IPS DF 6.9 (cell line): ENCODE data around the gene NR2F2.

Experiments used
- DNase-seq: peaks from one replicate; pipeline ENCODE4 v3.0.0-alpha.2; 2013; ENCODE audit warnings: low read depth, low spot score
- H3K27ac ChIP-seq: one replicate; pipeline ENCODE4 v1.5.1; 2013; ENCODE audit warnings: low read length, control low read depth
- H3K27me3 ChIP-seq: 2 replicates; pipeline ENCODE4 v1.6.1; 2013; ENCODE audit warnings: mild to moderate bottlenecking, low read length; ENCODE audit not compliant: control insufficient read depth, insufficient read depth
- H3K36me3 ChIP-seq: 2 replicates; pipeline ENCODE4 v1.6.1; 2013; ENCODE audit warnings: low read length; ENCODE audit not compliant: control insufficient read depth, insufficient read depth
- H3K4me1 ChIP-seq: 2 replicates; pipeline ENCODE4 v1.6.1; 2013; ENCODE audit warnings: low read length; ENCODE audit not compliant: control insufficient read depth, insufficient read depth
- H3K4me3 ChIP-seq: 2 replicates; pipeline ENCODE4 v1.5.1; 2013; ENCODE audit warnings: mild to moderate bottlenecking, low read length
- H3K9me3 ChIP-seq: 2 replicates; pipeline ENCODE4 v1.6.1; 2013; ENCODE audit warnings: low read length, inconsistent platforms; ENCODE audit not compliant: control insufficient read depth, insufficient read depth
- WGBS: extraction: QIAGEN DNeasy Blood & Tissue Kit; methylation state at CpG from one replicate; pipeline ENCODE4 v1.1.7; 2013; ENCODE audit warnings: mixed read lengths, missing lambda C conversion rate; ENCODE audit not compliant: insufficient read length, insufficient coverage; 5-methylcytosine and 5-hydroxymethylcytosine counted together

NR2F2 gene

GRCh38 chr15:96331945-96332636 lies 1.6 kb downstream of the NR2F2 start:
- peaks cover 74% of the 10 kb centered on the region for H3K27me3 ChIP-seq
- H3K4me1 ChIP-seq, result peaks cover 11% of the 10 kb centered on the region
- no peak for DNase-seq
- H3K9me3 ChIP-seq, result no peaks in the 10 kb centered on the region
- H3K27ac ChIP-seq, result no peak overlapping the region
- no CpG with 5 or more reads among the region's 70 CpGs for WGBS
- H3K4me3 ChIP-seq, result no peak overlapping the region
- H3K36me3 ChIP-seq, result no peaks in the 10 kb centered on the region

GRCh38 chr15:96332637-96333121 lies 2.2 kb downstream of the NR2F2 start:
- Histone ChIP-seq H3K4me3 (no peak overlapping the region), H3K27ac (no peak overlapping the region), H3K9me3 (no peaks in the 10 kb centered on the region), H3K4me1 (peaks cover 11% of the 10 kb centered on the region), H3K27me3 (peaks cover 77% of the 10 kb centered on the region), H3K36me3 (no peaks in the 10 kb centered on the region)
- DNase-seq, result no peak
- no CpG with 5 or more reads among the region's 12 CpGs for WGBS

- no peak for DNase-seq
- WGBS, result no CpG with 5 or more reads among the region's 67 CpGs
- H3K27ac ChIP-seq, result no peak overlapping the region
- peaks cover 11% of the 10 kb centered on the region for H3K4me1 ChIP-seq
- no peaks in the 10 kb centered on the region for H3K9me3 ChIP-seq
- H3K36me3 ChIP-seq, result no peaks in the 10 kb centered on the region
- H3K27me3 ChIP-seq, result peaks cover 75% of the 10 kb centered on the region
- no peak overlapping the region for H3K4me3 ChIP-seq
Measured at GRCh38 chr15:96333131-96334016, 2.9 kb downstream of the NR2F2 start.

- Histone ChIP-seq H3K27me3 (peaks cover 68% of the 10 kb centered on the region), H3K4me3 (no peak overlapping the region), H3K27ac (no peak overlapping the region), H3K9me3 (no peaks in the 10 kb centered on the region), H3K36me3 (no peaks in the 10 kb centered on the region), H3K4me1 (peaks cover 11% of the 10 kb centered on the region)
- DNase-seq, result no peak
- no CpG with 5 or more reads among the region's 49 CpGs for WGBS
Measured at GRCh38 chr15:96334017-96334704, 3.7 kb downstream of the NR2F2 start.

- Histone ChIP-seq H3K4me1 (peaks cover 10% of the 10 kb centered on the region), H3K9me3 (no peaks in the 10 kb centered on the region), H3K4me3 (no peak overlapping the region), H3K36me3 (no peaks in the 10 kb centered on the region), H3K27me3 (peaks cover 64% of the 10 kb centered on the region), H3K27ac (no peak overlapping the region)
- no CpG with 5 or more reads among the region's 5 CpGs for WGBS
- DNase-seq, result no peak
Measured at GRCh38 chr15:96334705-96335410, 4.4 kb downstream of the NR2F2 start.

GRCh38 chr15:96335411-96336024 lies 5.0 kb downstream of the NR2F2 start:
- peaks cover 10% of the 10 kb centered on the region for H3K4me1 ChIP-seq
- H3K27me3 ChIP-seq, result peaks cover 61% of the 10 kb centered on the region
- H3K9me3 ChIP-seq, result no peaks in the 10 kb centered on the region
- no peak overlapping the region for H3K4me3 ChIP-seq
- no peak overlapping the region for H3K27ac ChIP-seq
- WGBS, result no CpG with 5 or more reads among the region's 6 CpGs
- DNase-seq, result no peak
- H3K36me3 ChIP-seq, result no peaks in the 10 kb centered on the region

- Histone ChIP-seq H3K9me3 (no peaks in the 10 kb centered on the region), H3K4me1 (peaks cover 10% of the 10 kb centered on the region), H3K36me3 (no peaks in the 10 kb centered on the region), H3K27ac (no peak overlapping the region), H3K27me3 (peaks cover 59% of the 10 kb centered on the region), H3K4me3 (no peak overlapping the region)
- WGBS, result no CpG with 5 or more reads among the region's 7 CpGs
- DNase-seq, result no peak
Measured at GRCh38 chr15:96336108-96336595, 5.7 kb downstream of the NR2F2 start.

- no CpG with 5 or more reads among the region's 9 CpGs for WGBS
- Histone ChIP-seq H3K4me1 (peaks cover 10% of the 10 kb centered on the region), H3K36me3 (no peaks in the 10 kb centered on the region), H3K9me3 (no peaks in the 10 kb centered on the region), H3K4me3 (no peak overlapping the region), H3K27ac (no peak overlapping the region), H3K27me3 (peaks cover 54% of the 10 kb centered on the region)
- DNase-seq, result no peak
Measured at GRCh38 chr15:96336596-96337364, 6.3 kb downstream of the NR2F2 start.

- no peak for DNase-seq
- no peaks in the 10 kb centered on the region for H3K36me3 ChIP-seq
Measured at GRCh38 chr15:96337365-96338023, 7.0 kb downstream of the NR2F2 start.

More at GRCh38 chr15:96337365-96338023, 7.0 kb downstream of the NR2F2 start:
- Histone ChIP-seq H3K4me1 (peaks cover 7% of the 10 kb centered on the region), H3K9me3 (no peaks in the 10 kb centered on the region), H3K4me3 (no peak overlapping the region), H3K27ac (no peak overlapping the region), H3K27me3 (peaks cover 57% of the 10 kb centered on the region)
- WGBS, result no CpG with 5 or more reads among the region's 14 CpGs
